Heart right ventricle (tissue), 16 donors: ENCODE data around the gene RYR3. TPM values are rescaled to one million over a fixed set of nuclear protein-coding genes. Genes with fewer than 3 reads are reported as not detected.

ENCODE experiments used
- ATAC-seq, 8 donors: fragments of 200-7000 bp; cut with Tn5 transposase; one replicate each; pipeline ENCODE4 v1.9.1; 2020; ENCODE audit warnings: mild to moderate bottlenecking in 8 of 8, moderate library complexity in 8 of 8, moderate number of reproducible peaks in 1 of 8
- DNase-seq, 2 donors: peaks; one replicate each; pipeline ENCODE4 v3.0.0-alpha.2; 2020
- H3K27ac ChIP-seq, 10 donors: fragments of 200-600 bp; sonication (generic) in 2 of 10; one replicate each; pipeline versions ENCODE4 v1.5.0 to v1.8.0; 2020 to 2022; ENCODE audit warnings: mild to moderate bottlenecking in 3 of 10
- H3K27me3 ChIP-seq, 7 donors: fragments of 200-600 bp; one replicate each; pipeline ENCODE4 v1.8.0; 2021 to 2022; ENCODE audit warnings: mild to moderate bottlenecking in 2 of 7
- H3K36me3 ChIP-seq, 9 donors: fragments of 200-600 bp; sonication (generic) in 1 of 9; one replicate each; pipeline versions ENCODE4 v1.5.0 to v1.8.0; 2020 to 2022; ENCODE audit warnings: mild to moderate bottlenecking in 2 of 9
- H3K4me1 ChIP-seq, 9 donors: fragments of 200-600 bp; sonication (generic) in 1 of 9; one replicate each; pipeline versions ENCODE4 v1.5.0 to v1.8.0; 2020 to 2022; ENCODE audit warnings: mild to moderate bottlenecking in 4 of 9
- H3K4me3 ChIP-seq, 10 donors: fragments of 200-600 bp; sonication (generic) in 2 of 10; one replicate each; pipeline versions ENCODE4 v1.5.0 to v1.8.0; 2020 to 2022; ENCODE audit warnings: mild to moderate bottlenecking in 7 of 10, moderate library complexity in 2 of 10
- H3K9me3 ChIP-seq, 11 donors: fragments of 200-600 bp in 10 of 11; sonication (generic) in 2 of 11; one replicate each; pipeline versions ENCODE4 v1.5.0 to v1.8.0; 2013 to 2022; ENCODE audit warnings: mild to moderate bottlenecking in 2 of 11, control low read depth in 1 of 11, moderate library complexity in 1 of 11
- CTCF ChIP-seq, 9 donors: fragments of 200-600 bp; sonication (generic) in 2 of 9; IDR thresholded peaks; one replicate each; pipeline versions ENCODE4 v1.5.0 to v1.8.0; 2021 to 2022; ENCODE audit warnings: antibody characterized with exemption in 9 of 9, mild to moderate bottlenecking in 5 of 9, moderate library complexity in 1 of 9
- WGBS, 2 donors: extraction: QIAGEN DNeasy Blood & Tissue Kit; methylation state at CpG; one replicate each; pipeline ENCODE4 v1.1.7; 2013; ENCODE audit warnings: inconsistent platforms in 1 of 2; 5-methylcytosine and 5-hydroxymethylcytosine counted together
- intact Hi-C, 10 donors: fragments of 100-400 bp; cut with DNase I; formaldehyde crosslinking; loops; one replicate each; pipeline versions ENCODE4 v1.11.1 to v1.14.2; 2022
- polyA plus RNA-seq, 2 donors: library from polyadenylated mRNA; stranded (reverse); fragments of 200-250 nt; gene quantifications; one replicate each; pipeline ENCODE4 v1.2.3, GENCODE V29; 2013
- total RNA-seq, 10 donors: library from RNA; stranded (reverse); fragmentation: NEBNext Ultra II Directional in 3 of 10; extraction: Animal tissue kit (Norgen Biotek cat#: 25700) in 3 of 10; gene quantifications; one replicate each; pipeline versions ENCODE4 v1.2.1 to v1.2.4, GENCODE V29; 2021 to 2023
- donor health status: Arrhythmogenic right ventricular cardiomyopathy.
- donor health status: ischemic (EF 13 %, LVEDD 7.1; RV severe dilation, severe dysfunction).
- donor health status: healthy with polysubstance abuse.
- donor health status: DM: no; HTN: yes; CAD: no.
- donor health status: DM: no; HTN: no; CAD: no.
- donor health status: ischemic (EF 25% LVEDD 6.9; RV normal size, moderate dysfunction).
- donor health status: ischemic (EF 25% LVEDD 5.7; RV mildly dilated, moderate dysfunction).
- donor health status: healthy.
- donor health status: DM: yes; HTN: yes; CAD: no.
- donor health status: Ischemic cardiomyopathy.
- donor health status: ischemic (EF 35%, LVEDD 5.7; RV mildly dilated, moderate dysfunction).
- donor health status: nonischemic (EF 11% LVEDD 7.7; RV severe dilation, severe dysfunction).
- donor health status: DM: yes; HTN: yes; CAD: no.
- donor health status: PGD.
- donor health status: ischemic (EF 29% LVEDD 5.4; RV normal size, mild dysfunction).
- donor health status: nonischemic (EF 23%, LVEDD 6.1; RV moderate dilation, normal function).

The RYR3 gene
- total and polyA plus RNA-seq, 12 donors: 0.02 to 1.00 (median 0.13) TPM; not detected in 2

- Histone ChIP-seq H3K27me3 (no peaks in the 10 kb centered on the region), H3K9me3 (no peaks in the 10 kb centered on the region), H3K36me3 (no peaks in the 10 kb centered on the region), H3K4me3 (no peak overlapping the region), H3K4me1 (no peaks in the 10 kb centered on the region), H3K27ac (no peak overlapping the region)
- no peak for TF ChIP-seq CTCF (IDR thresholded peaks at IDR 0.05)
- 72 to 75% methylated on average over 1 of the region's 1 CpG for WGBS, 2 donors
- DNase-seq: no peak
- intact Hi-C loops: no loop called here
- ATAC-seq: no peak
These were observed 157.0 kb downstream of the RYR3 start for GRCh38 chr15:33467816-33468163.

GRCh38 chr15:33468740-33469139 is 158.0 kb downstream of the RYR3 start:
- no peak for TF ChIP-seq CTCF (IDR thresholded peaks at IDR 0.05)
- H3K27me3 ChIP-seq: no peaks in the 10 kb centered on the region
- ATAC-seq (no peak), DNase-seq (no peak)
- H3K36me3 ChIP-seq: no peaks in the 10 kb centered on the region
- H3K4me1 ChIP-seq: no peaks in the 10 kb centered on the region
- no peaks in the 10 kb centered on the region for H3K9me3 ChIP-seq
- no peak overlapping the region for H3K4me3 ChIP-seq
- 80 to 81% methylated on average over 3 of the region's 3 CpGs for WGBS, 2 donors
- intact Hi-C loops: no loop called here
- H3K27ac ChIP-seq: no peak overlapping the region

- Histone ChIP-seq H3K27ac (no peak overlapping the region), H3K36me3 (no peaks in the 10 kb centered on the region), H3K9me3 (no peaks in the 10 kb centered on the region), H3K4me1 (no peaks in the 10 kb centered on the region), H3K4me3 (no peak overlapping the region), H3K27me3 (no peaks in the 10 kb centered on the region)
- ATAC-seq (no peak), DNase-seq (no peak)
- no peak for TF ChIP-seq CTCF (IDR thresholded peaks at IDR 0.05)
- intact Hi-C loops: no loop called here
- 81 to 86% methylated on average over 5 of the region's 5 CpGs for WGBS, 2 donors
These were observed 162.2 kb downstream of the RYR3 start for GRCh38 chr15:33473005-33473404.

GRCh38 chr15:33473714-33474113 is 162.9 kb downstream of the RYR3 start:
- no peak for DNase-seq
- no peaks in the 10 kb centered on the region for H3K4me1 ChIP-seq
- ATAC-seq: no peak
- H3K4me3 ChIP-seq: no peak overlapping the region
- no peaks in the 10 kb centered on the region for H3K27me3 ChIP-seq
- 70 to 75% methylated on average over 4 of the region's 4 CpGs for WGBS, 2 donors
- H3K36me3 ChIP-seq: no peaks in the 10 kb centered on the region
- no peak overlapping the region for H3K27ac ChIP-seq
- intact Hi-C loops: no loop called here
- H3K9me3 ChIP-seq: no peaks in the 10 kb centered on the region
- TF ChIP-seq CTCF (IDR thresholded peaks at IDR 0.05): no peak

GRCh38 chr15:33476076-33476475 is 165.3 kb downstream of the RYR3 start:
- WGBS, 2 donors: 84 to 85% methylated on average over 4 of the region's 4 CpGs
- no peaks in the 10 kb centered on the region for H3K4me1 ChIP-seq
- ATAC-seq (no peak), DNase-seq (no peak)
- H3K36me3 ChIP-seq: no peaks in the 10 kb centered on the region
- H3K27ac ChIP-seq: no peak overlapping the region
- no peaks in the 10 kb centered on the region for H3K27me3 ChIP-seq
- peaks cover 0 to 8% (median 0%) of the 10 kb centered on the region in 11 donors for H3K9me3 ChIP-seq
- no peak overlapping the region for H3K4me3 ChIP-seq
- no peak for TF ChIP-seq CTCF (IDR thresholded peaks at IDR 0.05)
- intact Hi-C loops: no loop called here
